HepG2 (cell line): ENCODE data around the gene GNAI2. TPM values are rescaled to one million over a fixed set of nuclear protein-coding genes. Genes with fewer than 3 reads are reported as not detected.
A peak's percentile ranks its signal among the peaks of the same experiment; 100 is the strongest.

Source experiments
- BRD4 ChIP-seq: sonication (generic); formaldehyde crosslinking; IDR thresholded peaks from 2 replicates; pipeline ENCODE4 v1.4.0; 2020; ENCODE audit warnings: missing genetic modification reagents
- CENPT ChIP-seq: sonication (generic); formaldehyde crosslinking; IDR thresholded peaks from 2 replicates; pipeline ENCODE4 v1.8.0; 2022; ENCODE audit warnings: low read depth, mild to moderate bottlenecking, moderate library complexity, missing genetic modification reagents
- FIP1L1 ChIP-seq: fragments of 200-400 bp; formaldehyde crosslinking; IDR thresholded peaks from 2 replicates; pipeline ENCODE4 v1.6.1; 2018; ENCODE audit warnings: low read depth, mild to moderate bottlenecking, low read length, moderate library complexity, borderline replicate concordance; ENCODE audit not compliant: insufficient read depth
- HNF4G ChIP-seq, 2 experiments: sonication (generic) in 1 of 2; formaldehyde crosslinking in 1 of 2; IDR thresholded peaks; 2 replicates each; pipeline versions ENCODE4 v1.4.0 to v1.6.1; 2011 to 2020; ENCODE audit warnings: borderline replicate concordance in 2 of 2, low read depth in 2 of 2, mild to moderate bottlenecking in 2 of 2, low read length in 1 of 2, missing genetic modification reagents in 1 of 2, moderate library complexity in 1 of 2
- MED1 ChIP-seq: sonication (generic); formaldehyde crosslinking; IDR thresholded peaks from 2 replicates; pipeline ENCODE4 v1.4.0; 2020; ENCODE audit warnings: missing genetic modification reagents
- MIER3 ChIP-seq: IDR thresholded peaks from 2 replicates; pipeline ENCODE4 v1.6.1; 2016; ENCODE audit warnings: missing compliant biosample characterization, borderline replicate concordance
- MXD1 ChIP-seq: sonication (generic); formaldehyde crosslinking; IDR thresholded peaks from 2 replicates; pipeline ENCODE4 v1.4.0; 2020; ENCODE audit warnings: mild to moderate bottlenecking, missing genetic modification reagents
- NBN ChIP-seq: fragments of 450-650 bp; conservative IDR thresholded peaks from 2 replicates; pipeline ENCODE4 v1.6.1; 2017
- NCOA2 ChIP-seq: sonication (generic); formaldehyde crosslinking; IDR thresholded peaks from 2 replicates; pipeline ENCODE4 v1.8.0; 2022; ENCODE audit warnings: inconsistent platforms
- NFIB ChIP-seq: sonication (generic); formaldehyde crosslinking; IDR thresholded peaks from 2 replicates; pipeline ENCODE4 v1.9.0; 2021; ENCODE audit warnings: missing genetic modification reagents, mild to moderate bottlenecking, borderline replicate concordance
- POLR2AphosphoS5 ChIP-seq: IDR thresholded peaks from 2 replicates; pipeline ENCODE4 v1.6.1; 2012; ENCODE audit warnings: low read depth, low read length
- SRSF1 ChIP-seq: fragments of 200-400 bp; formaldehyde crosslinking; optimal IDR thresholded peaks from 2 replicates; pipeline ENCODE3; 2017; ENCODE audit warnings: mild to moderate bottlenecking, low read depth, low read length, moderate library complexity
- TAF1 ChIP-seq: sonication (generic); formaldehyde crosslinking; IDR thresholded peaks from 2 replicates; pipeline ENCODE4 v1.4.0; 2020; ENCODE audit warnings: missing genetic modification reagents
- TP53 ChIP-seq: sonication (generic); formaldehyde crosslinking; conservative IDR thresholded peaks from 2 replicates; pipeline ENCODE4 v1.4.0; 2020; ENCODE audit warnings: missing genetic modification reagents
- U2AF1 ChIP-seq: fragments of 200-400 bp; formaldehyde crosslinking; optimal IDR thresholded peaks from 2 replicates; pipeline ENCODE3; 2017; ENCODE audit warnings: mild to moderate bottlenecking, low read depth, low read length
- ZNF136 ChIP-seq: sonication (generic); formaldehyde crosslinking; IDR thresholded peaks from 2 replicates; pipeline ENCODE4 v1.8.1; 2022; ENCODE audit warnings: low read depth, mild to moderate bottlenecking, moderate library complexity, missing genetic modification reagents
- ZNF318 ChIP-seq: sonication (generic); formaldehyde crosslinking; IDR thresholded peaks from 2 replicates; pipeline ENCODE4 v1.4.0; 2020; ENCODE audit warnings: mild to moderate bottlenecking, missing genetic modification reagents
- ZNF333 ChIP-seq: sonication (generic); formaldehyde crosslinking; IDR thresholded peaks from 2 replicates; pipeline ENCODE4 v1.4.0; 2020; ENCODE audit warnings: mild to moderate bottlenecking, missing genetic modification reagents, borderline replicate concordance
- ZNF441 ChIP-seq: sonication (generic); formaldehyde crosslinking; IDR thresholded peaks from 2 replicates; pipeline ENCODE4 v1.7.0; 2021; ENCODE audit warnings: missing genetic modification reagents, borderline replicate concordance
- ZNF891 ChIP-seq: sonication (generic); formaldehyde crosslinking; IDR thresholded peaks from 2 replicates; pipeline ENCODE4 v1.5.0; 2020; ENCODE audit warnings: mild to moderate bottlenecking, missing genetic modification reagents
- polyA plus RNA-seq, 8 experiments: library from polyadenylated mRNA; depleted of rRNA in 3 of 8; stranded (reverse) in 7 of 8; unstranded in 1 of 8; fragments of >200 nt; fragmentation: Illumina TruSeq in 4 of 8; extraction: Trizol in 4 of 8; gene quantifications; 2 replicates each; pipeline versions ENCODE4 v1.2.1 to v1.2.3, GENCODE V29; 2011 to 2016; ENCODE audit warnings: low read depth in 4 of 8, missing spikeins in 1 of 8, mixed read lengths in 1 of 8; ENCODE audit not compliant: insufficient read depth in 1 of 8
- total RNA-seq, 5 experiments: library from RNA; depleted of rRNA; stranded (reverse); fragments of >200 nt; fragmentation: Illumina TruSeq; extraction: Trizol; gene quantifications; 2 replicates each; pipeline ENCODE4 v1.2.3, GENCODE V29; 2016; ENCODE audit warnings: low read depth in 1 of 5

GNAI2 gene
- total and polyA plus RNA-seq, 2 of the 13 experiments (the other 11 are each of a cell fraction or from before 2014, with no cell fraction given) = 51.1 to 66.2 TPM

- TF ChIP-seq ZNF333 = peak; percentile 2; the same call in 1 of the 2 replicates
- peak; percentile 59 for TF ChIP-seq U2AF1
- TF ChIP-seq ZNF318 (CRISPR knock-in tag) = no peak
- peak; percentile 66; the same call in 1 of the 2 replicates for TF ChIP-seq ZNF891 (CRISPR knock-in tag)
- TF ChIP-seq MXD1 = peak; percentile 26; the same call in 1 of the 2 replicates
- no peak for TF ChIP-seq NFIB (CRISPR knock-in tag)
- peak; percentile 61 for TF ChIP-seq MED1 (CRISPR knock-in tag)
- TF ChIP-seq MIER3 = peak; percentile 69; the same call in 1 of the 2 replicates
- 0 out of 2 replicates have a peak, but pooled peaks have one; percentile 8 for TF ChIP-seq NCOA2
- no peak for TF ChIP-seq NBN
- TF ChIP-seq SRSF1 = peak; percentile 34
- peak; percentile 80 for TF ChIP-seq POLR2AphosphoS5
- TF ChIP-seq CENPT = peak; percentile 92
- TF ChIP-seq TAF1 (CRISPR knock-in tag) = peak; percentile 79; the same call in 1 of the 2 replicates
- TF ChIP-seq TP53 (CRISPR knock-in tag) = no peak; the same call in 1 of the 2 replicates
- peak; percentile 54; the same call in 1 of the 2 replicates for TF ChIP-seq BRD4 (CRISPR knock-in tag)
- TF ChIP-seq FIP1L1 = peak; percentile 82; the same call in 1 of the 2 replicates
- peak; percentile 14 for TF ChIP-seq ZNF441 (CRISPR knock-in tag)
- no peak for TF ChIP-seq ZNF136
- no peak for TF ChIP-seq HNF4G (IDR thresholded peaks at IDR 0.05; ENCODE audit: borderline replicate concordance, low read depth, low read length)
- TF ChIP-seq HNF4G (CRISPR knock-in tag; IDR thresholded peaks at IDR 0.05; ENCODE audit: borderline replicate concordance, low read depth) = no peak
These were observed 63.0 kb downstream of the GNAI2 start, which contains the start of the genes HYAL3 and NAA80 (continued) for GRCh38 chr3:50298836-50299637.
